ENCODE measurements around the gene TGM3.

The TGM3 gene

GRCh38 chr20:2365091-2365490, 69.3 kb downstream of the TGM3 start:
- Histone ChIP-seq H3F3A (ENCODE audit: insufficient read depth, low read length) (no peaks in the 10 kb centered on the region), H3K79me2 (ENCODE audit: insufficient read depth, low read length) (no peaks in the 10 kb centered on the region), H2AFZ (ENCODE audit: low read length) (no peak overlapping the region), H3K4me2 (ENCODE audit: low read length) (no peak overlapping the region), H4K20me1 (ENCODE audit: insufficient read depth, low read length) (no peaks in the 10 kb centered on the region), H3K4me1 (ENCODE audit: insufficient read depth, low read length, severe bottlenecking) (no peaks in the 10 kb centered on the region), H3K27ac (ENCODE audit: low read depth, low read length, poor library complexity, severe bottlenecking) (no peak overlapping the region), H3K9ac (ENCODE audit: low read length) (no peak overlapping the region), H3K9me2 (ENCODE audit: low read depth, low read length) (no peaks in the 10 kb centered on the region), H3K4me3 (ENCODE audit: low read depth, low read length, poor library complexity, severe bottlenecking) (no peak overlapping the region), H3K9me3 (ENCODE audit: low read length) (peaks cover 4% of the 10 kb centered on the region; the same call in 1 of the 2 replicates), H3K27me3 (ENCODE audit: insufficient read depth, low read length) (no peaks in the 10 kb centered on the region; the same call in 1 of the 2 replicates), H3K36me3 (ENCODE audit: insufficient read depth, low read length) (no peaks in the 10 kb centered on the region)
- TF ChIP-seq EZH2 (IDR thresholded peaks at IDR 0.05; ENCODE audit: borderline replicate concordance, low read length) = no peak
- TF ChIP-seq, protein P1, sequence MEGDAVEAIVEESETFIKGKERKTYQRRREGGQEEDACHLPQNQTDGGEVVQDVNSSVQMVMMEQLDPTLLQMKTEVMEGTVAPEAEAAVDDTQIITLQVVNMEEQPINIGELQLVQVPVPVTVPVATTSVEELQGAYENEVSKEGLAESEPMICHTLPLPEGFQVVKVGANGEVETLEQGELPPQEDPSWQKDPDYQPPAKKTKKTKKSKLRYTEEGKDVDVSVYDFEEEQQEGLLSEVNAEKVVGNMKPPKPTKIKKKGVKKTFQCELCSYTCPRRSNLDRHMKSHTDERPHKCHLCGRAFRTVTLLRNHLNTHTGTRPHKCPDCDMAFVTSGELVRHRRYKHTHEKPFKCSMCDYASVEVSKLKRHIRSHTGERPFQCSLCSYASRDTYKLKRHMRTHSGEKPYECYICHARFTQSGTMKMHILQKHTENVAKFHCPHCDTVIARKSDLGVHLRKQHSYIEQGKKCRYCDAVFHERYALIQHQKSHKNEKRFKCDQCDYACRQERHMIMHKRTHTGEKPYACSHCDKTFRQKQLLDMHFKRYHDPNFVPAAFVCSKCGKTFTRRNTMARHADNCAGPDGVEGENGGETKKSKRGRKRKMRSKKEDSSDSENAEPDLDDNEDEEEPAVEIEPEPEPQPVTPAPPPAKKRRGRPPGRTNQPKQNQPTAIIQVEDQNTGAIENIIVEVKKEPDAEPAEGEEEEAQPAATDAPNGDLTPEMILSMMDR (IDR thresholded peaks at IDR 0.05; ENCODE audit: low read length) = no peak

DNA sequence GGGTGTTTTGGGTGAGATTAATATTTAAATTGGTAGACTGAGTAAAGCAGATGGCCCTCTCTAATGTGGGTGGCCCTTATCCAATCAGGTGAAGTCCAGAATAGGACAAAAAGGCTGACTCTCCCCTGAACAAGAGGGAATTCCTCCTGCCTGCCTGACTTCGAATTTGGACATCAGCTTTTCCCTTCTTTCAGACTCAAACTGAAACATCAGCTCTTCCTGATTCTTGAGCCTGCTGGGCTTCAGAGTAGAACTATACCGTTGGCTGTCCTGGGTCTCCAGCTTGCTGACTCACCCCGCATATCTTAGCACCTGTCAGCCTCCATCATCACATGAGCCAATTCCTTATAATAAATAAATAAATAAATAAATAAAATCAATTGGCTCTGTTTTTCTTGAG, 69.9 kb downstream of the TGM3 start:
- Histone ChIP-seq H3K79me2 (ENCODE audit: insufficient read depth, low read length) (no peaks in the 10 kb centered on the region), H3K27me3 (ENCODE audit: insufficient read depth, low read length) (no peaks in the 10 kb centered on the region; the same call in 1 of the 2 replicates), H3K4me3 (ENCODE audit: low read depth, low read length, poor library complexity, severe bottlenecking) (no peak overlapping the region), H4K20me1 (ENCODE audit: insufficient read depth, low read length) (no peaks in the 10 kb centered on the region), H3K27ac (ENCODE audit: low read depth, low read length, poor library complexity, severe bottlenecking) (no peak overlapping the region), H3K36me3 (ENCODE audit: insufficient read depth, low read length) (no peaks in the 10 kb centered on the region), H3K4me2 (ENCODE audit: low read length) (no peak overlapping the region), H2AFZ (ENCODE audit: low read length) (no peak overlapping the region), H3F3A (ENCODE audit: insufficient read depth, low read length) (no peaks in the 10 kb centered on the region), H3K9me3 (ENCODE audit: low read length) (peaks cover 3% of the 10 kb centered on the region; the same call in 1 of the 2 replicates), H3K4me1 (ENCODE audit: insufficient read depth, low read length, severe bottlenecking) (no peaks in the 10 kb centered on the region), H3K9me2 (ENCODE audit: low read depth, low read length) (no peaks in the 10 kb centered on the region), H3K9ac (ENCODE audit: low read length) (no peak overlapping the region)
- TF ChIP-seq, protein P1 (IDR thresholded peaks at IDR 0.05; ENCODE audit: low read length) = no peak
- no peak for TF ChIP-seq EZH2 (IDR thresholded peaks at IDR 0.05; ENCODE audit: borderline replicate concordance, low read length)

- Histone ChIP-seq H3K36me3 (ENCODE audit: insufficient read depth, low read length) (no peaks in the 10 kb centered on the region), H3K4me3 (ENCODE audit: low read depth, low read length, poor library complexity, severe bottlenecking) (no peak overlapping the region), H3K79me2 (ENCODE audit: insufficient read depth, low read length) (no peaks in the 10 kb centered on the region), H4K20me1 (ENCODE audit: insufficient read depth, low read length) (no peaks in the 10 kb centered on the region), H3K9me3 (ENCODE audit: low read length) (no peaks in the 10 kb centered on the region), H3K4me1 (ENCODE audit: insufficient read depth, low read length, severe bottlenecking) (no peaks in the 10 kb centered on the region), H3K9ac (ENCODE audit: low read length) (no peak overlapping the region), H3K27ac (ENCODE audit: low read depth, low read length, poor library complexity, severe bottlenecking) (no peak overlapping the region), H2AFZ (ENCODE audit: low read length) (no peak overlapping the region), H3F3A (ENCODE audit: insufficient read depth, low read length) (no peaks in the 10 kb centered on the region), H3K9me2 (ENCODE audit: low read depth, low read length) (no peaks in the 10 kb centered on the region), H3K4me2 (ENCODE audit: low read length) (no peak overlapping the region), H3K27me3 (ENCODE audit: insufficient read depth, low read length) (no peaks in the 10 kb centered on the region; the same call in 1 of the 2 replicates)
- TF ChIP-seq EZH2 (IDR thresholded peaks at IDR 0.05; ENCODE audit: borderline replicate concordance, low read length) = no peak
- TF ChIP-seq, protein P1 (IDR thresholded peaks at IDR 0.05; ENCODE audit: low read length) = no peak
Observed at GRCh38 chr20:2368621-2369020, 72.8 kb downstream of the TGM3 start.
